ENCODE results near the gene SYCP3.
"Not testable (repeated sequence)": the region's sequence is repeated elsewhere in the genome, so short reads cannot be mapped to it uniquely, and the experiment has no call there.

Gene SYCP3

GRCh38 chr12:101691503-101692096 lies 47.7 kb downstream of the SYCP3 start:
- Histone ChIP-seq H3K4me3 (ENCODE audit: low read depth in 1 of 2, low read length in 1 of 2) (no peak overlapping the region), H3K9me3 (no peaks in the 10 kb centered on the region), H3K27ac (no peak overlapping the region), H3K4me1 (ENCODE audit: control insufficient read depth in 1 of 2, insufficient read depth in 1 of 2, low read depth in 1 of 2, low read length in 1 of 2) (peaks cover 4 to 5% of the 10 kb centered on the region in 2 experiments), H3K27me3 (no peaks in the 10 kb centered on the region), H3K36me3 (no peaks in the 10 kb centered on the region)
- TF ChIP-seq CTCF (IDR thresholded peaks at IDR 0.05) = no peak

- TF ChIP-seq CTCF (IDR thresholded peaks at IDR 0.05) = no peak
- H3K4me3 ChIP-seq (ENCODE audit: low read depth in 1 of 2, low read length in 1 of 2) = no peak overlapping the region
- H3K27me3 ChIP-seq = no peaks in the 10 kb centered on the region
- H3K9me3 ChIP-seq = no peaks in the 10 kb centered on the region
- no peak overlapping the region for H3K27ac ChIP-seq
- H3K36me3 ChIP-seq = no peaks in the 10 kb centered on the region
- no peaks in the 10 kb centered on the region for H3K4me1 ChIP-seq (ENCODE audit: control insufficient read depth in 1 of 2, insufficient read depth in 1 of 2, low read depth in 1 of 2, low read length in 1 of 2)
These were observed 48.6 kb downstream of the SYCP3 start for GRCh38 chr12:101690544-101691098.

GRCh38 chr12:101686176-101686575 lies 53.1 kb downstream of the SYCP3 start:
- no peak overlapping the region for H3K4me3 ChIP-seq (ENCODE audit: low read depth in 1 of 2, low read length in 1 of 2)
- H3K36me3 ChIP-seq = no peaks in the 10 kb centered on the region

GRCh38 chr12:101685092-101685491 lies 54.2 kb downstream of the SYCP3 start:
- H3K4me3 ChIP-seq (ENCODE audit: low read depth in 1 of 2, low read length in 1 of 2) = no peak overlapping the region
- no peaks in the 10 kb centered on the region for H3K4me1 ChIP-seq (ENCODE audit: control insufficient read depth in 1 of 2, insufficient read depth in 1 of 2, low read depth in 1 of 2, low read length in 1 of 2)
- no peaks in the 10 kb centered on the region for H3K36me3 ChIP-seq
- H3K9me3 ChIP-seq = no peaks in the 10 kb centered on the region
- no peak overlapping the region for H3K27ac ChIP-seq
- TF ChIP-seq CTCF (IDR thresholded peaks at IDR 0.05) = no peak
- H3K27me3 ChIP-seq = peaks cover 4% of the 10 kb centered on the region

More at GRCh38 chr12:101686176-101686575, 53.1 kb downstream of the SYCP3 start:
- H3K4me1 ChIP-seq (ENCODE audit: control insufficient read depth in 1 of 2, insufficient read depth in 1 of 2, low read depth in 1 of 2, low read length in 1 of 2) = no peaks in the 10 kb centered on the region
- no peaks in the 10 kb centered on the region for H3K9me3 ChIP-seq
- TF ChIP-seq CTCF (IDR thresholded peaks at IDR 0.05) = no peak
- no peak overlapping the region for H3K27ac ChIP-seq
- H3K27me3 ChIP-seq = peaks cover 4% of the 10 kb centered on the region

GRCh38 chr12:101681627-101682026 lies 57.6 kb downstream of the SYCP3 start:
- not testable (repeated sequence) for H3K27me3 ChIP-seq; H3K27ac ChIP-seq; H3K4me3 ChIP-seq (ENCODE audit: low read depth in 1 of 2, low read length in 1 of 2); H3K4me1 ChIP-seq (ENCODE audit: control insufficient read depth in 1 of 2, insufficient read depth in 1 of 2, low read depth in 1 of 2, low read length in 1 of 2); H3K36me3 ChIP-seq; H3K9me3 ChIP-seq

GRCh38 chr12:101680647-101681046 lies 58.6 kb downstream of the SYCP3 start:
- no peak overlapping the region for H3K4me3 ChIP-seq (ENCODE audit: low read depth in 1 of 2, low read length in 1 of 2)
- H3K36me3 ChIP-seq = no peaks in the 10 kb centered on the region
- no peak overlapping the region for H3K27ac ChIP-seq
- TF ChIP-seq CTCF (IDR thresholded peaks at IDR 0.05) = no peak
- H3K9me3 ChIP-seq = no peaks in the 10 kb centered on the region
- no peaks in the 10 kb centered on the region for H3K4me1 ChIP-seq (ENCODE audit: control insufficient read depth in 1 of 2, insufficient read depth in 1 of 2, low read depth in 1 of 2, low read length in 1 of 2)
- H3K27me3 ChIP-seq = peaks cover 4% of the 10 kb centered on the region

Measured in neutrophil (primary cell).